Activated effector memory CD4-positive, alpha-beta T cell treated with anti-CD3 and anti-CD28 coated beads, Interleukin-2, amount 50 U/mL, for 16 hours (primary cell): ENCODE results near the gene CCND2.

Experiments
- DNase-seq: peaks from one replicate; pipeline ENCODE4 v3.0.0-alpha.2; 2020

The CCND2 gene

GRCh38 chr12:4257442-4257841 lies 16.1 kb upstream of the CCND2 start:
- DNase-seq, result no peak

- DNase-seq, result no peak
These were observed 14.5 kb upstream of the CCND2 start for GRCh38 chr12:4259099-4259498.

GRCh38 chr12:4261655-4262054 lies 11.9 kb upstream of the CCND2 start:
- DNase-seq, result no peak

- DNase-seq, result no peak
These were observed 8.3 kb upstream of the CCND2 start for GRCh38 chr12:4265280-4265679.

GRCh38 chr12:4266990-4267389 lies 6.6 kb upstream of the CCND2 start:
- DNase-seq, result no peak

- DNase-seq, result no peak
These were observed 5.7 kb upstream of the CCND2 start for GRCh38 chr12:4267704-4268328.

GRCh38 chr12:4268329-4269181 lies 5.0 kb upstream of the CCND2 start:
- peak; percentile 77 for DNase-seq

- DNase-seq, result peak; percentile 97
These were observed 4.1 kb upstream of the CCND2 start for GRCh38 chr12:4269279-4269991.

GRCh38 chr12:4270016-4270830 lies 3.3 kb upstream of the CCND2 start:
- peak; percentile 83 for DNase-seq

- DNase-seq, result peak; percentile 82
These were observed 2.5 kb upstream of the CCND2 start for GRCh38 chr12:4270831-4271716.

GRCh38 chr12:4271717-4272423 lies 1.7 kb upstream of the CCND2 start:
- peak; percentile 94 for DNase-seq

GRCh38 chr12:4272424-4273272 lies 914 bp upstream of the CCND2 start:
- DNase-seq, result peak; percentile 90

- no peak for DNase-seq
These were observed 300 bp upstream of the CCND2 start for GRCh38 chr12:4273273-4273651.

- peak; percentile 76 for DNase-seq
These were observed 944 bp downstream of the CCND2 start for GRCh38 chr12:4274396-4275015.

GRCh38 chr12:4275016-4275869 lies 1.7 kb downstream of the CCND2 start:
- DNase-seq, result peak; percentile 69

GRCh38 chr12:4275870-4276301 lies 2.3 kb downstream of the CCND2 start:
- peak; percentile 63 for DNase-seq

GRCh38 chr12:4276524-4277204 lies 3.1 kb downstream of the CCND2 start:
- peak; percentile 93 for DNase-seq

- no peak for DNase-seq
These were observed 3.6 kb downstream of the CCND2 start for GRCh38 chr12:4277205-4277543.
